PFSK-1 (cell line): ENCODE results near the gene GFY.

Experiments
- FOXP2 ChIP-seq: optimal IDR thresholded peaks from 2 replicates; pipeline ENCODE3; 2011; ENCODE audit warnings: borderline replicate concordance, control low read depth, inconsistent platforms; ENCODE audit not compliant: insufficient read depth; ENCODE audit errors: extremely low read length, extremely low read depth
- POLR2AphosphoS5 ChIP-seq: IDR thresholded peaks from 2 replicates; pipeline ENCODE4 v1.6.1; 2012; ENCODE audit warnings: low read depth, mild to moderate bottlenecking, control low read depth, low read length, moderate library complexity
- REST ChIP-seq, 2 experiments: IDR thresholded peaks; 2 replicates each; pipeline versions ENCODE4 v1.6.1 to v1.8.0; 2011 to 2012; ENCODE audit warnings: low read depth in 2 of 2, low read length in 2 of 2, control low read depth in 1 of 2, inconsistent platforms in 1 of 2, mild to moderate bottlenecking in 1 of 2, moderate library complexity in 1 of 2; ENCODE audit not compliant: insufficient read depth in 1 of 2
- SIN3A ChIP-seq: IDR thresholded peaks from 2 replicates; pipeline ENCODE4 v1.6.1; 2012; ENCODE audit warnings: mild to moderate bottlenecking, low read length, moderate library complexity, borderline replicate concordance; ENCODE audit not compliant: insufficient read depth
- TAF1 ChIP-seq: IDR thresholded peaks from 2 replicates; pipeline ENCODE4 v1.6.1; 2012; ENCODE audit warnings: low read length, control low read depth, borderline replicate concordance; ENCODE audit not compliant: insufficient read depth

GFY gene

GRCh38 chr19:49440439-49441209, 15.4 kb downstream of the GFY start:
- TF ChIP-seq FOXP2 = no peak
- no peak for TF ChIP-seq REST (IDR thresholded peaks at IDR 0.05; ENCODE audit: insufficient read depth in 1 of 2, low read depth in 2 of 2, low read length in 2 of 2)
- TF ChIP-seq TAF1 = no peak
- no peak for TF ChIP-seq POLR2AphosphoS5
- TF ChIP-seq SIN3A = no peak

- TF ChIP-seq TAF1 (no peak), POLR2AphosphoS5 (no peak), REST (IDR thresholded peaks at IDR 0.05; ENCODE audit: insufficient read depth in 1 of 2, low read depth in 2 of 2, low read length in 2 of 2) (no peak), FOXP2 (no peak), SIN3A (no peak)
Measured at GRCh38 chr19:49441210-49441959, 16.2 kb downstream of the GFY start, which contains the start of gene SLC17A7. Gene SLC17A7, minus strand, starts transcription at chr19:49441527. Its CDS starts 148 bp downstream, at chr19:49441379.

GRCh38 chr19:49441960-49442350, 16.8 kb downstream of the GFY start:
- TF ChIP-seq FOXP2 = no peak
- TF ChIP-seq SIN3A = no peak
- TF ChIP-seq POLR2AphosphoS5 = no peak

- no peak for TF ChIP-seq POLR2AphosphoS5
- TF ChIP-seq REST (IDR thresholded peaks at IDR 0.05; ENCODE audit: insufficient read depth in 1 of 2, low read depth in 2 of 2, low read length in 2 of 2) = no peak
- TF ChIP-seq SIN3A = no peak
- TF ChIP-seq FOXP2 = no peak
- TF ChIP-seq TAF1 = no peak
Measured at GRCh38 chr19:49442354-49442753, 17.2 kb downstream of the GFY start.

- TF ChIP-seq FOXP2 (no peak), REST (IDR thresholded peaks at IDR 0.05; ENCODE audit: insufficient read depth in 1 of 2, low read depth in 2 of 2, low read length in 2 of 2) (no peak), SIN3A (no peak), POLR2AphosphoS5 (no peak), TAF1 (no peak)
Measured at GRCh38 chr19:49442771-49443365, 17.7 kb downstream of the GFY start.
